Activated T-helper 1 cell treated with Interleukin-2 at 50 U/mL for 16 hours (primary cell): Measurements from ENCODE around the gene THUMPD3.

Experiments
- DNase-seq: peaks from one replicate; pipeline ENCODE4 v3.0.0-alpha.2; 2020; ENCODE audit warnings: low read depth

The THUMPD3 gene

DNA sequence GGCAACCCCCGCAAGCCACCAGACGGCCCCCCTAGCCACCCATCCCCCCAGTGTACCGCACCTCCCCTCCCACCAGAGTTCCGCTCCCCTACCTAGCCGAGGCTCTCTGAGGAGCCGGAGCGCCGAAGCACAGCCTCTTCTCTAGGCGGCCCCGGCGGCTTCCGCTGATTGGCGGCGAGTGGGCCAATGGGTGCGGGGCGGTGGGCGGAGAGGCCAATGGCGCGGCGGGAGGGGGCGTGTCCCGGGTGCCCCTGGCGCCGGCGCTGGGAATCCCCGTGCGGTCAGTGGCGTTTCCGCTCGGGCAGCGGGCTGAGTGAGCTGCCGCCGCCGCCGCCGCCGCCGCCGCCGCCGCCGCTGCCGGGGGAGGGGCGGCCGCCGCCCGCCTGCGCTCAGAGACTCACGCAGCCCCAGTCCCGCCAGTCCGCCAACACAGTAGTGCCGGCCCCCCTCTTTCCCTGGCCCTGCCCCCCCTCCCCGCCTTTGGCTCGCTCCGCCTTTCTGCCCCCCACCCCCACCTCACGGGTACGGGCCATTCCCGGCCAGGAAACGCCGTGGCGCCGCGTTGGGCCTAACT, 34.6 kb downstream of the THUMPD3 start, which contains the start of gene SETD5:
Gene SETD5, plus strand, starts transcription at position 284 of the 574 bp plus-strand sequence. CDS start 31,324 bp downstream, outside the sequence.
- peak; percentile 99 for DNase-seq

- no peak for DNase-seq
These were observed 35.2 kb downstream of the THUMPD3 start for GRCh38 chr3:9397906-9398699.

- DNase-seq, result no peak
These were observed 36.0 kb downstream of the THUMPD3 start for GRCh38 chr3:9398700-9399336.

DNA sequence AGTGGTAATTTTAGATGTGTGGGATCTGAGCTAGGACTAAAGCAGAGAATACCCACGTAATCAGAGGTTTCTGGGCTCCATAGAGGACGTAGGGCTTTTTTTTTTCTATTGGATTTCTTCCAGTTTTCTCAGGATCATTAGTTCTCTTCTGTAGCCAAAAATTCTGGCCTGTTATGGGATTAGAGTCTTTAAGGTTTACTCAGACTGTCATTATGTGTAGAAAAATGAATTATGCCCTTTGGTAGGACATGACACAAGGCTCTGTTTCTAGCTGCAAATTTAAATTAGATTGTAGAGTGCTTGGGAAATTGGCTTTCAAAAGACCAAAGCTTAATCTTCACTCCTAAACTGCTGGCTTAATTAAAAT, 36.5 kb downstream of the THUMPD3 start:
- DNase-seq, result no peak

GRCh38 chr3:9399746-9400145, 36.9 kb downstream of the THUMPD3 start:
- no peak for DNase-seq

- DNase-seq, result no peak
These were observed 37.8 kb downstream of the THUMPD3 start for GRCh38 chr3:9400616-9401015.

- DNase-seq, result no peak
These were observed 39.1 kb downstream of the THUMPD3 start for GRCh38 chr3:9401986-9402385.

DNA sequence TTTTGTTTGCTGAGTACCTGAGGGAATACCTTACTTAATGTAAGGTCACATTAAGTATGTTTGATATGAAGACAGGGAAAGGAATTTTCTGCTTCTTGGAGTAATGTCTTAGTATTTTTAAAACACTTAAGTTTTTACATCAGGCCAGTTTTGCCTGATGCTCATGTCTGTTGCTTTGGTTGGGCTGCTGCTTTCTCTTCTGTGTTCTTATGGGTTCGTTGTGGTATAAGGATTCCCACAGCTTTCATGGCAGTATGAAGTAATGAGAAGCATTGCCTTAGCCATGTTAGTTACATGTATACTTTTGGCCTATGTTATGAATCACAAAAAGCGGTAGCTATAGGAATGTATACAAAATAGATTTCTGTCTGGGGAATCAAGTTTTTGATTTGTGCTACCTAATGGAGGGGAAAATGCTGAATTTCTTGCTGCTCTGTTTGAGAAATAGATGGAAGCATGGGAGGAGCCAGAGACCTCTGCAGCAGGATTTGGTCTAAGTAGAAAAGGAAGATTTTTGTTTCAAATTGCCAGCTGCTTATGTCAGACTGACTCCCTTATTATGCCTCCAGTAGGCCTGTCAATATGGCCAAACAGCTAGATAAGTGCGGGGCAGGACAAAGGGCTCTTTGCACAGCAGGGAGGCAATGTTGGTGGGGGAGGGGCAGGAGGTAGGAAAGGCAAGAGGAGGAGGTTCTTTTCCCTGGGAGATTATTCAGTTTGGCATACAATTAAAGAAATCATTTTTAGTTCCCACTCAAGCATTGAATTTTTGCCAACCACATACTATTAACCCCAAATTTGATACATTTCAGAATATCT, 39.8 kb downstream of the THUMPD3 start:
- no peak for DNase-seq

DNA sequence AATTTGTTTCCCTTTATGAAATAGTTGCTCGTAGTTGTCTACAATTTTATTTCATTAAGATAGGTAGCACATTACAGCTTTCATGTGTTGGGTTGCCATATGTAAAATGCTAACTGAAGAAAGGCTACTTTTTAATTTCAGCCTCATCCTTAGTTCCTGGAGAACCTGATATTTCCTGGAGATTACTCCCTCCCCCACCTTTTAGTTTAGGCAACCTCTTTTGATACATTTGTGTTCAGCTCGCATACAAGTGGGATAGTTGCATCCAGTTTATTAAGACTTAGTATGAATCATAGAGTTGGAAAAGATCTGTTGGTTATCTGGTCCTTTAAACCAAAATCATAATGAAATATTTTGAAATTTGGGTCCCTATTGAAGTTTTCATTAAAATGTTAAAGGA, 40.6 kb downstream of the THUMPD3 start:
- DNase-seq, result no peak

GRCh38 chr3:9404680-9405079, 41.8 kb downstream of the THUMPD3 start:
- no peak for DNase-seq

- DNase-seq, result no peak
These were observed 42.9 kb downstream of the THUMPD3 start for GRCh38 chr3:9405756-9406155.

DNA sequence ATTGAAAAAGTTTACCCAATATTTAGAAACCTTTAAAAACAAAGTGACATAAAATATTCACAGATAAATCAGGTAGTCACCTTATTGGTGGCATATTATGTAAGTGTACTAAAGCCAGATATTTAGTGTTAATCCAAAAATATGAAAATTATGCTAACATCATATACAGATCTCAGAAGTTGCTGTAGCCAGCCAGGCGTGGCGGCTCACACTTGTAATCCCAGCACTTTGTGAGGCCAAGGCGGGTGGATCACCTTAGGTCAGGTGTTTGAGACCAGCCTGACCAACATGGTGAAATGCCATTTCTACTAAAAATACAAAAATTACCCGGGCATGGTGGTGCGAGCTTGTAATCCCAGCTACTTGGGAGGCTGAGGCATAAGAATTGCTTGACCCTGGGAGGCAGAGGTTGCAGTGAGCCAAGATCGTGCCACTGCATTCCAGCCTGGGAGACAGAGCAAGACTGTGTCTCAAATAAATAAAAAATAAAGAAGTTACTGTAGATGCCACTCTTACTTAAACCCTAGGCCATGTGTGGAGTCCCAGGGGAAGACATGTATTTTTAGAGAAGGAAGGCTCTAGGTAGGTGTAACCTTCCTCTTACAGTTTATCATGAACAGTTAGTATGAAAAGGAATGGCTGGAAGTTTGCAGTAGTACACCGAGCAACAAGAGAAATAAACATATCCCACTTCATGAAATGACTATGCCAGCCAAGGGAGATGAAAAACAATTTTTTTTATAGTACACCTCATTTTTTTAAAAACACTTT, 44.2 kb downstream of the THUMPD3 start:
- DNase-seq, result no peak

GRCh38 chr3:9408061-9408460, 45.2 kb downstream of the THUMPD3 start:
- no peak for DNase-seq

GRCh38 chr3:9408546-9408945, 45.7 kb downstream of the THUMPD3 start:
- no peak for DNase-seq

DNA sequence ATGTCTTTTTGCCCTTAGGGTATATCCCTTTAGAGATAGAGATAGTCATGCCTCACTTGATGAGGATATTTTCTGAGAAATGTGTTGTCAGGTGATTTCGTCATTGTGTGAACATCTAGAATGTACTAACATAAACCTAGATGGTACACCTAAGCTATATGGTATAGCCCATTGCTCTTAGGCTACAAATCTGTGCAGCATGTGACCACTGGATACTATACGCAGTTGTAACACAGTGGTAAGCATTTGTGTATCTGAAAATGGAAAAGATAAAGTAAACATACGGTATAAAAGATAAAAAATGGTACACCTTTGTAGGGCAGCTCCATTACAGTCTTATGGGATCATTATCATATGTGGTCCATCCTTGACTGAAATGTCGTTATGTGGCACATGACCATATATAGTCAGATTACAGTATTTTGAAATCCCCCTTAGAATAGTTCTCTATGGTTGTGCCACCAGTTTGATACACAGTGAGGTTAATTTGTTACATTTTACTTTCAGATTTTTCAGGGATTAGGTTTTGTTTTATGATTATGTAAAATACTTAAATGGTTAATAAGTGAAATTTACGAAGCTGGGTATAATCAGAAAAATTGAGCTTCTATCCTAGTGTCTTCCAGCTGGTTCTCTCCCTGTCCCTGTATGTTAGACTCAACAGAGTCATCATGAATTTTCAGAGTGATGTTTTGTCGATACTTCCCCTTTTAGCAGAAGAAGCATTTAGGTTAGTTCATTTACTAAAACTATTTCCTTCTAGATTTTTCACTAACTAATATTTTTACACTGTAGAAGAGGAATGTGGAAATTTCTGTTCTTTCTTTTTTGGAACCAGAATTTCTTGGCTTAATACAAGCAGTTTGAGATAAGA, 47.4 kb downstream of the THUMPD3 start:
- DNase-seq, result no peak

- DNase-seq, result no peak
These were observed 48.4 kb downstream of the THUMPD3 start for GRCh38 chr3:9411302-9411701.

GRCh38 chr3:9412293-9412692, 49.4 kb downstream of the THUMPD3 start:
- no peak for DNase-seq

GRCh38 chr3:9414826-9415225, 52.0 kb downstream of the THUMPD3 start:
- no peak for DNase-seq

- no peak for DNase-seq
These were observed 52.8 kb downstream of the THUMPD3 start for GRCh38 chr3:9415485-9416138.

- no peak for DNase-seq
These were observed 53.4 kb downstream of the THUMPD3 start for GRCh38 chr3:9416139-9416780.
